Immature natural killer cell (primary cell): ENCODE data around the gene DYNC1H1. TPM values are rescaled to one million over a fixed set of nuclear protein-coding genes. Genes with fewer than 3 reads are reported as not detected.
"Not testable (repeated sequence)": the region's sequence is repeated elsewhere in the genome, so short reads cannot be mapped to it uniquely, and the experiment has no call there.

Experiments
- DNase-seq, 3 donors: peaks; one replicate each; pipeline ENCODE4 v3.0.0; 2022; ENCODE audit warnings: mixed read lengths in 1 of 3
- H3K27ac Mint-ChIP-seq, 6 donors: one replicate each; pipeline ENCODE4 v1.8.0; 2020; ENCODE audit warnings: mixed read lengths in 6 of 6, mild to moderate bottlenecking in 5 of 6, inconsistent platforms in 4 of 6, moderate library complexity in 3 of 6
- H3K27me3 Mint-ChIP-seq, 3 donors: one replicate each; pipeline ENCODE4 v1.8.0; 2020 to 2021; ENCODE audit warnings: low read depth in 3 of 3, mild to moderate bottlenecking in 3 of 3, mixed read lengths in 3 of 3, moderate library complexity in 3 of 3, inconsistent platforms in 1 of 3
- H3K36me3 Mint-ChIP-seq, 3 donors: one replicate each; pipeline ENCODE4 v1.8.0; 2020; ENCODE audit warnings: mixed read lengths in 3 of 3, inconsistent platforms in 2 of 3, mild to moderate bottlenecking in 2 of 3
- H3K4me1 Mint-ChIP-seq, 2 donors: one replicate each; pipeline ENCODE4 v1.8.0; 2020; ENCODE audit warnings: inconsistent platforms in 2 of 2, mild to moderate bottlenecking in 2 of 2, mixed read lengths in 2 of 2, moderate library complexity in 1 of 2
- H3K4me3 Mint-ChIP-seq, 5 donors: one replicate each; pipeline ENCODE4 v1.8.0; 2020; ENCODE audit warnings: mild to moderate bottlenecking in 5 of 5, mixed read lengths in 5 of 5, inconsistent platforms in 3 of 5, moderate library complexity in 3 of 5
- H3K9me3 Mint-ChIP-seq, 6 donors: one replicate each; pipeline ENCODE4 v1.8.0; 2020; ENCODE audit warnings: mild to moderate bottlenecking in 6 of 6, mixed read lengths in 6 of 6, inconsistent platforms in 4 of 6, moderate library complexity in 3 of 6
- polyA plus RNA-seq, 3 donors: library from polyadenylated mRNA; unstranded; fragments of 300-500 nt; fragmentation: Illumina TruSeq; gene quantifications; one replicate each; pipeline ENCODE4 v1.2.3, GENCODE V29; 2021

Gene DYNC1H1
- polyA plus RNA-seq, 3 donors from 2014 or later, result 15.7 to 78.5 (median 25.5) TPM

- not testable (repeated sequence) for DNase-seq, H3K9me3 Mint-ChIP-seq
- Mint-ChIP-seq H3K4me1 (peaks cover 65 to 82% of the 10 kb centered on the region in 2 donors), H3K27ac (peak overlapping the region; percentile 57 to 99 (median 96)), H3K36me3 (peaks cover 33 to 64% (median 48%) of the 10 kb centered on the region in 3 donors), H3K4me3 (peak overlapping the region; percentile 95 to 99 (median 96)), H3K27me3 (peaks cover 18 to 48% (median 34%) of the 10 kb centered on the region in 3 donors)
These were observed 120.1 kb downstream of the DYNC1H1 start for GRCh38 chr14:102084522-102084921.

- DNase-seq, result no peak
- Mint-ChIP-seq H3K27me3 (peaks cover 18 to 48% (median 34%) of the 10 kb centered on the region in 3 donors), H3K36me3 (peaks cover 29 to 60% (median 48%) of the 10 kb centered on the region in 3 donors), H3K4me1 (peaks cover 69 to 86% of the 10 kb centered on the region in 2 donors), H3K4me3 (peak overlapping the region; percentile 95 to 99 (median 96)), H3K27ac (peak overlapping the region; percentile 57 to 99 (median 96)), H3K9me3 (no peaks in the 10 kb centered on the region)
These were observed 120.6 kb downstream of the DYNC1H1 start for GRCh38 chr14:102084931-102085330.

- peak overlapping the region; percentile 95 to 99 (median 96) for H3K4me3 Mint-ChIP-seq
- peaks cover 71 to 85% of the 10 kb centered on the region in 2 donors for H3K4me1 Mint-ChIP-seq
- no peaks in the 10 kb centered on the region for H3K9me3 Mint-ChIP-seq
- H3K27ac Mint-ChIP-seq, result peak overlapping the region; percentile 94 to 99 (median 98)
- H3K27me3 Mint-ChIP-seq, result peaks cover 18 to 47% (median 34%) of the 10 kb centered on the region in 3 donors
- DNase-seq, result no peak
- H3K36me3 Mint-ChIP-seq, result peaks cover 25 to 55% (median 45%) of the 10 kb centered on the region in 3 donors
These were observed 121.1 kb downstream of the DYNC1H1 start for GRCh38 chr14:102085488-102085887.

GRCh38 chr14:102085948-102086708 is 121.8 kb downstream of the DYNC1H1 start:
- Mint-ChIP-seq H3K27me3 (peaks cover 18 to 42% (median 32%) of the 10 kb centered on the region in 3 donors), H3K4me3 (peak overlapping the region; percentile 95 to 99 (median 96)), H3K27ac (peak overlapping the region; percentile 94 to 99 (median 98)), H3K4me1 (peaks cover 68 to 79% of the 10 kb centered on the region in 2 donors), H3K36me3 (peaks cover 22 to 48% (median 40%) of the 10 kb centered on the region in 3 donors), H3K9me3 (no peaks in the 10 kb centered on the region)
- DNase-seq, result peak; percentile 78 to 82 (median 81)

GRCh38 chr14:102086709-102086971 is 122.3 kb downstream of the DYNC1H1 start:
- peaks cover 16 to 42% (median 32%) of the 10 kb centered on the region in 3 donors for H3K27me3 Mint-ChIP-seq

GRCh38 chr14:102086972-102087761 is 122.8 kb downstream of the DYNC1H1 start, which contains the start of gene HSP90AA1:
Gene HSP90AA1 (minus strand): TSS chr14:102087044. CDS start chr14:102086378, 666 bp downstream.
- H3K36me3 Mint-ChIP-seq, result peaks cover 17 to 38% (median 30%) of the 10 kb centered on the region in 3 donors
- no peaks in the 10 kb centered on the region for H3K9me3 Mint-ChIP-seq
- peaks cover 16 to 42% (median 32%) of the 10 kb centered on the region in 3 donors for H3K27me3 Mint-ChIP-seq
- peak within 1 kb of the TSS; percentile 95 to 99 (median 98) for H3K27ac Mint-ChIP-seq
- peak within 1 kb of the TSS; percentile 95 to 99 (median 96) for H3K4me3 Mint-ChIP-seq
- DNase-seq, result peak; percentile 91 to 95 (median 95)
- peaks cover 61 to 68% of the 10 kb centered on the region in 2 donors for H3K4me1 Mint-ChIP-seq

More at GRCh38 chr14:102086709-102086971, 122.3 kb downstream of the DYNC1H1 start:
- Mint-ChIP-seq H3K4me3 (peak overlapping the region; percentile 81 to 93 (median 89)), H3K4me1 (peaks cover 66 to 74% of the 10 kb centered on the region in 2 donors), H3K27ac (peak overlapping the region; percentile 88 to 95 (median 94)), H3K9me3 (no peaks in the 10 kb centered on the region), H3K36me3 (peaks cover 21 to 43% (median 35%) of the 10 kb centered on the region in 3 donors)
- DNase-seq, result no peak

GRCh38 chr14:102087762-102088011 is 123.3 kb downstream of the DYNC1H1 start:
- Mint-ChIP-seq H3K9me3 (no peaks in the 10 kb centered on the region), H3K4me1 (peaks cover 58 to 63% of the 10 kb centered on the region in 2 donors), H3K36me3 (peaks cover 15 to 35% (median 27%) of the 10 kb centered on the region in 3 donors), H3K4me3 (peak overlapping the region; percentile 90 to 96 (median 93)), H3K27ac (peak overlapping the region; percentile 87 to 96 (median 92)), H3K27me3 (peaks cover 16 to 42% (median 32%) of the 10 kb centered on the region in 3 donors)
- DNase-seq, result no peak

- Mint-ChIP-seq H3K9me3 (no peaks in the 10 kb centered on the region), H3K36me3 (peaks cover 11 to 31% (median 23%) of the 10 kb centered on the region in 3 donors), H3K27me3 (peaks cover 16 to 40% (median 32%) of the 10 kb centered on the region in 3 donors), H3K4me3 (peak overlapping the region; percentile 90 to 96 (median 93)), H3K4me1 (peaks cover 54 to 58% of the 10 kb centered on the region in 2 donors), H3K27ac (peak overlapping the region; percentile 87 to 96 (median 92))
- DNase-seq, result peak; percentile 43 to 48 (median 46)
These were observed 123.8 kb downstream of the DYNC1H1 start for GRCh38 chr14:102088012-102088792.

GRCh38 chr14:102089621-102090343 is 125.4 kb downstream of the DYNC1H1 start:
- Mint-ChIP-seq H3K4me3 (peak overlapping the region; percentile 90 to 96 (median 93)), H3K9me3 (no peaks in the 10 kb centered on the region), H3K27me3 (peaks cover 16 to 37% (median 29%) of the 10 kb centered on the region in 3 donors), H3K36me3 (peaks cover 6 to 15% (median 12%) of the 10 kb centered on the region in 3 donors), H3K4me1 (peaks cover 38 to 42% of the 10 kb centered on the region in 2 donors), H3K27ac (peak overlapping the region; percentile 23 to 94 (median 62))
- no peak for DNase-seq

- Mint-ChIP-seq H3K27me3 (peaks cover 16 to 32% (median 21%) of the 10 kb centered on the region in 3 donors), H3K9me3 (no peaks in the 10 kb centered on the region), H3K27ac (peak overlapping the region in 1 of 6 donors; percentile 66), H3K4me1 (peaks cover 28 to 33% of the 10 kb centered on the region in 2 donors), H3K36me3 (peaks cover 0 to 6% (median 5%) of the 10 kb centered on the region in 3 donors), H3K4me3 (peak overlapping the region in 2 of 5 donors; percentile 56 to 59)
- DNase-seq, result no peak
These were observed 126.3 kb downstream of the DYNC1H1 start for GRCh38 chr14:102090713-102091112.

- Mint-ChIP-seq H3K36me3 (no peaks in the 10 kb centered on the region), H3K27me3 (peaks cover 3 to 16% (median 5%) of the 10 kb centered on the region in 3 donors), H3K4me3 (no peak overlapping the region), H3K9me3 (no peaks in the 10 kb centered on the region), H3K27ac (no peak overlapping the region), H3K4me1 (peaks cover 24 to 25% of the 10 kb centered on the region in 2 donors)
- no peak for DNase-seq
These were observed 128.4 kb downstream of the DYNC1H1 start for GRCh38 chr14:102092806-102093205.

GRCh38 chr14:102094101-102094500 is 129.7 kb downstream of the DYNC1H1 start:
- no peak for DNase-seq
- Mint-ChIP-seq H3K27ac (no peak overlapping the region), H3K9me3 (no peaks in the 10 kb centered on the region), H3K27me3 (peaks cover 0 to 9% (median 0%) of the 10 kb centered on the region in 3 donors), H3K4me3 (no peak overlapping the region), H3K4me1 (peaks cover 12 to 13% of the 10 kb centered on the region in 2 donors), H3K36me3 (no peaks in the 10 kb centered on the region)
